HUES64 (cell line): ENCODE results near the gene DAZAP2.
"Not testable (repeated sequence)": the region's sequence is repeated elsewhere in the genome, so short reads cannot be mapped to it uniquely, and the experiment has no call there.

Source experiments
- H3K27ac ChIP-seq: 2 replicates; pipeline ENCODE4 v1.7.0; 2013; ENCODE audit warnings: low read depth, low read length, inconsistent platforms
- H3K27me3 ChIP-seq: 2 replicates; pipeline ENCODE4 v1.6.1; 2013; ENCODE audit warnings: mild to moderate bottlenecking, low read length; ENCODE audit not compliant: insufficient read depth
- H3K36me3 ChIP-seq: 2 replicates; pipeline ENCODE4 v1.6.1; 2013; ENCODE audit warnings: mild to moderate bottlenecking, low read length; ENCODE audit not compliant: insufficient read depth
- H3K4me1 ChIP-seq: 2 replicates; pipeline ENCODE4 v1.6.1; 2013; ENCODE audit warnings: mild to moderate bottlenecking, low read length, moderate library complexity; ENCODE audit not compliant: insufficient read depth
- H3K4me3 ChIP-seq: 2 replicates; pipeline ENCODE4 v1.5.1; 2013; ENCODE audit warnings: mild to moderate bottlenecking, low read length, moderate library complexity
- H3K9ac ChIP-seq: 2 replicates; pipeline ENCODE4 v1.6.1; 2013; ENCODE audit warnings: mild to moderate bottlenecking, low read depth, low read length
- H3K9me3 ChIP-seq: 2 replicates; pipeline ENCODE4 v1.6.1; 2013; ENCODE audit warnings: low read depth, low read length; ENCODE audit not compliant: insufficient read depth
- WGBS: fragments of 150-250, 120-280 bp; methylation state at CpG from one replicate; pipeline ENCODE4 v1.1.7; 2013; ENCODE audit warnings: missing lambda C conversion rate; 5-methylcytosine and 5-hydroxymethylcytosine counted together

DAZAP2 gene

GRCh38 chr12:51217968-51218606, 20.5 kb upstream of the DAZAP2 start, which contains the start of gene POU6F1:
TSS of gene POU6F1 (minus strand) at chr12:51218062. CDS start at chr12:51206836, 11,226 bp downstream.
- H3K36me3 ChIP-seq, result no peaks in the 10 kb centered on the region
- H3K27me3 ChIP-seq, result no peaks in the 10 kb centered on the region
- peaks cover 15% of the 10 kb centered on the region for H3K4me1 ChIP-seq
- 6% methylated on average over 34 of the region's 35 CpGs for WGBS
- H3K9ac ChIP-seq, result peak within 1 kb of the TSS; percentile 83
- H3K9me3 ChIP-seq, result no peaks in the 10 kb centered on the region
- H3K4me3 ChIP-seq, result peak within 1 kb of the TSS; percentile 72
- H3K27ac ChIP-seq, result peak within 1 kb of the TSS; percentile 96

GRCh38 chr12:51218607-51219161, 19.9 kb upstream of the DAZAP2 start:
- Histone ChIP-seq H3K27ac (peak overlapping the region; percentile 96; the same call in 1 of the 2 replicates), H3K27me3 (no peaks in the 10 kb centered on the region), H3K9me3 (no peaks in the 10 kb centered on the region), H3K9ac (peak overlapping the region; percentile 75), H3K36me3 (no peaks in the 10 kb centered on the region), H3K4me1 (peaks cover 15% of the 10 kb centered on the region), H3K4me3 (peak overlapping the region; percentile 72)
- 31% methylated on average over 9 of the region's 10 CpGs for WGBS

GRCh38 chr12:51219322-51219721, 19.3 kb upstream of the DAZAP2 start:
- Histone ChIP-seq H3K36me3 (no peaks in the 10 kb centered on the region), H3K4me1 (peaks cover 15% of the 10 kb centered on the region), H3K27ac (no peak overlapping the region), H3K4me3 (peak overlapping the region; percentile 72; the same call in 1 of the 2 replicates), H3K9ac (no peak overlapping the region), H3K9me3 (no peaks in the 10 kb centered on the region), H3K27me3 (no peaks in the 10 kb centered on the region)
- whole genome bisulfite sequencing, result 86% methylated on average over 5 of the region's 5 CpGs

- not testable (repeated sequence) for H3K36me3 ChIP-seq, H3K9ac ChIP-seq, H3K4me3 ChIP-seq, H3K27ac ChIP-seq, H3K27me3 ChIP-seq, H3K9me3 ChIP-seq
- peaks cover 15% of the 10 kb centered on the region for H3K4me1 ChIP-seq
- 91% methylated on average over 9 of the region's 12 CpGs for WGBS
These were observed 18.8 kb upstream of the DAZAP2 start for GRCh38 chr12:51219857-51220256.

- WGBS, result 92% methylated on average over 7 of the region's 7 CpGs
- no peak overlapping the region for H3K4me3 ChIP-seq
These were observed 16.2 kb upstream of the DAZAP2 start for GRCh38 chr12:51222461-51222860.

GRCh38 chr12:51224625-51225024, 14.0 kb upstream of the DAZAP2 start:
- H3K27ac ChIP-seq, result no peak overlapping the region
- H3K4me3 ChIP-seq, result no peak overlapping the region
- no peak overlapping the region for H3K9ac ChIP-seq
- no peaks in the 10 kb centered on the region for H3K9me3 ChIP-seq
- no peaks in the 10 kb centered on the region for H3K27me3 ChIP-seq
- WGBS, result 93% methylated on average over 3 of the region's 3 CpGs
- H3K4me1 ChIP-seq, result peaks cover 1% of the 10 kb centered on the region; the same call in 1 of the 2 replicates
- no peaks in the 10 kb centered on the region for H3K36me3 ChIP-seq

More at GRCh38 chr12:51222461-51222860, 16.2 kb upstream of the DAZAP2 start:
- no peak overlapping the region for H3K27ac ChIP-seq
- no peaks in the 10 kb centered on the region for H3K36me3 ChIP-seq
- no peak overlapping the region for H3K9ac ChIP-seq
- no peaks in the 10 kb centered on the region for H3K27me3 ChIP-seq
- H3K4me1 ChIP-seq, result peaks cover 15% of the 10 kb centered on the region
- no peaks in the 10 kb centered on the region for H3K9me3 ChIP-seq

- H3K9ac ChIP-seq, result no peak overlapping the region
- H3K9me3 ChIP-seq, result no peaks in the 10 kb centered on the region
- H3K27ac ChIP-seq, result no peak overlapping the region
- no peaks in the 10 kb centered on the region for H3K27me3 ChIP-seq
- no peaks in the 10 kb centered on the region for H3K36me3 ChIP-seq
- 76% methylated on average over 4 of the region's 4 CpGs for WGBS
- no peaks in the 10 kb centered on the region for H3K4me1 ChIP-seq
- H3K4me3 ChIP-seq, result no peak overlapping the region
These were observed 13.4 kb upstream of the DAZAP2 start for GRCh38 chr12:51225234-51225633.

GRCh38 chr12:51225771-51226170, 12.9 kb upstream of the DAZAP2 start:
- H3K36me3 ChIP-seq, result no peaks in the 10 kb centered on the region
- H3K4me3 ChIP-seq, result no peak overlapping the region
- H3K27ac ChIP-seq, result no peak overlapping the region
- H3K9me3 ChIP-seq, result no peaks in the 10 kb centered on the region
- 83% methylated on average over 1 of the region's 2 CpGs for WGBS
- no peaks in the 10 kb centered on the region for H3K27me3 ChIP-seq
- H3K4me1 ChIP-seq, result no peaks in the 10 kb centered on the region
- H3K9ac ChIP-seq, result no peak overlapping the region

- not testable (repeated sequence) for H3K4me3 ChIP-seq, H3K36me3 ChIP-seq, H3K9me3 ChIP-seq, H3K4me1 ChIP-seq, H3K27me3 ChIP-seq, H3K9ac ChIP-seq, H3K27ac ChIP-seq
- 90% methylated on average over 5 of the region's 5 CpGs for WGBS
These were observed 11.5 kb upstream of the DAZAP2 start for GRCh38 chr12:51227112-51227511.

GRCh38 chr12:51227962-51228361, 10.7 kb upstream of the DAZAP2 start:
- H3K4me1 ChIP-seq, result no peaks in the 10 kb centered on the region
- H3K27me3 ChIP-seq, result no peaks in the 10 kb centered on the region
- WGBS, result 94% methylated on average over 1 of the region's 1 CpG
- no peak overlapping the region for H3K27ac ChIP-seq
- no peak overlapping the region for H3K9ac ChIP-seq
- H3K9me3 ChIP-seq, result no peaks in the 10 kb centered on the region
- no peak overlapping the region for H3K4me3 ChIP-seq
- H3K36me3 ChIP-seq, result no peaks in the 10 kb centered on the region

- Histone ChIP-seq H3K27ac (no peak overlapping the region), H3K27me3 (no peaks in the 10 kb centered on the region), H3K36me3 (no peaks in the 10 kb centered on the region), H3K4me3 (no peak overlapping the region), H3K9me3 (no peaks in the 10 kb centered on the region), H3K4me1 (no peaks in the 10 kb centered on the region), H3K9ac (no peak overlapping the region)
- WGBS, result 96% methylated on average over 7 of the region's 7 CpGs
These were observed 9.4 kb upstream of the DAZAP2 start for GRCh38 chr12:51229116-51229809.
